H9 (cell line): Measurements from ENCODE around the gene SPRR1A. TPM values are rescaled to one million over a fixed set of nuclear protein-coding genes. Genes with fewer than 3 reads are reported as not detected.

ENCODE experiments used
- DNase-seq: peaks from one replicate; pipeline ENCODE4 v3.0.0-alpha.2; 2017
- H2AFZ ChIP-seq: one replicate; pipeline ENCODE4 v1.6.1; 2013; ENCODE audit warnings: mild to moderate bottlenecking, low read length, control low read depth, moderate library complexity
- H2AK5ac ChIP-seq: 2 replicates; pipeline ENCODE4 v1.6.1; 2013; ENCODE audit warnings: low read length, control low read depth, mixed read lengths; ENCODE audit not compliant: insufficient read length
- H2BK120ac ChIP-seq: one replicate; pipeline ENCODE4 v1.6.1; 2013; ENCODE audit warnings: low read depth, mild to moderate bottlenecking, low read length, control low read depth, inconsistent platforms; ENCODE audit not compliant: poor library complexity, severe bottlenecking
- H2BK12ac ChIP-seq: 2 replicates; pipeline ENCODE4 v1.6.1; 2013; ENCODE audit warnings: low read length, control low read depth, mixed read lengths, low read depth; ENCODE audit not compliant: insufficient read length
- H2BK15ac ChIP-seq: 2 replicates; pipeline ENCODE4 v1.6.1; 2013; ENCODE audit warnings: low read depth, low read length, control low read depth
- H2BK20ac ChIP-seq: one replicate; pipeline ENCODE4 v1.6.1; 2013; ENCODE audit warnings: low read depth, mild to moderate bottlenecking, low read length, control low read depth, inconsistent platforms; ENCODE audit not compliant: poor library complexity, severe bottlenecking
- H2BK5ac ChIP-seq: 2 replicates; pipeline ENCODE4 v1.6.1; 2013; ENCODE audit warnings: low read length, control low read depth, mixed read lengths; ENCODE audit not compliant: insufficient read length
- H3K14ac ChIP-seq: 2 replicates; pipeline ENCODE4 v1.6.1; 2013; ENCODE audit warnings: low read length, control low read depth; ENCODE audit not compliant: insufficient read depth
- H3K18ac ChIP-seq: 2 replicates; pipeline ENCODE4 v1.6.1; 2013; ENCODE audit warnings: low read depth, mild to moderate bottlenecking, mixed read lengths, low read length, control low read depth; ENCODE audit not compliant: insufficient read length
- H3K23ac ChIP-seq: 2 replicates; pipeline ENCODE4 v1.6.1; 2013; ENCODE audit warnings: low read length, control low read depth, mixed read lengths, low read depth; ENCODE audit not compliant: insufficient read length
- H3K23me2 ChIP-seq: 2 replicates; pipeline ENCODE4 v1.6.1; 2013; ENCODE audit warnings: low read depth, mild to moderate bottlenecking, mixed read lengths, low read length, control low read depth; ENCODE audit not compliant: insufficient read length, poor library complexity, severe bottlenecking
- H3K27ac ChIP-seq: 2 replicates; pipeline ENCODE4 v1.5.1; 2013; ENCODE audit warnings: low read length, control low read depth, mixed read lengths, low read depth; ENCODE audit not compliant: insufficient read length
- H3K27me3 ChIP-seq: 2 replicates; pipeline ENCODE4 v1.6.1; 2013; ENCODE audit warnings: low read length, control low read depth, inconsistent platforms; ENCODE audit not compliant: insufficient read depth
- H3K4ac ChIP-seq: 2 replicates; pipeline ENCODE4 v1.6.1; 2013; ENCODE audit warnings: low read depth, mild to moderate bottlenecking, control low read depth, inconsistent platforms, low read length, moderate library complexity
- H3K4me1 ChIP-seq: 2 replicates; pipeline ENCODE4 v1.6.1; 2013; ENCODE audit warnings: low read length, control low read depth, inconsistent platforms; ENCODE audit not compliant: insufficient read depth
- H3K4me2 ChIP-seq: 2 replicates; pipeline ENCODE4 v1.6.1; 2013; ENCODE audit warnings: low read length, control low read depth, mixed read lengths; ENCODE audit not compliant: insufficient read length, insufficient read depth
- H3K56ac ChIP-seq: 2 replicates; pipeline ENCODE4 v1.6.1; 2013; ENCODE audit warnings: low read depth, mild to moderate bottlenecking, mixed read lengths, low read length, control low read depth; ENCODE audit not compliant: insufficient read length
- H3K79me1 ChIP-seq: 2 replicates; pipeline ENCODE4 v1.6.1; 2013; ENCODE audit warnings: low read depth, mild to moderate bottlenecking, moderate library complexity, low read length, control low read depth, inconsistent platforms; ENCODE audit not compliant: insufficient read depth, poor library complexity, severe bottlenecking
- H3K79me2 ChIP-seq: 2 replicates; pipeline ENCODE4 v1.6.1; 2013; ENCODE audit warnings: low read length, control low read depth, inconsistent platforms; ENCODE audit not compliant: insufficient read depth
- H3K9ac ChIP-seq: 2 replicates; pipeline ENCODE4 v1.6.1; 2013; ENCODE audit warnings: low read length, control low read depth, mixed read lengths; ENCODE audit not compliant: insufficient read length; ENCODE audit errors: extremely low read depth
- H3K9me3 ChIP-seq: one replicate; pipeline ENCODE4 v1.6.1; 2013; ENCODE audit warnings: low read depth, low read length, inconsistent platforms; ENCODE audit not compliant: control insufficient read depth
- H3T11ph ChIP-seq: one replicate; pipeline ENCODE4 v1.6.1; 2013; ENCODE audit warnings: mild to moderate bottlenecking, low read length, control low read depth, inconsistent platforms
- H4K20me1 ChIP-seq: one replicate; pipeline ENCODE4 v1.6.1; 2013; ENCODE audit not compliant: control insufficient read depth, insufficient read length, insufficient read depth
- H4K5ac ChIP-seq: 2 replicates; pipeline ENCODE4 v1.6.1; 2013; ENCODE audit warnings: low read depth, mild to moderate bottlenecking, mixed read lengths, low read length, control low read depth; ENCODE audit not compliant: insufficient read length
- H4K8ac ChIP-seq: replicated peaks from 2 replicates; pipeline ENCODE4 v1.6.1; 2013; ENCODE audit warnings: low read length, control low read depth, mixed read lengths, low read depth; ENCODE audit not compliant: insufficient read length
- H4K91ac ChIP-seq: 2 replicates; pipeline ENCODE4 v1.6.1; 2013; ENCODE audit warnings: low read depth, mild to moderate bottlenecking, moderate library complexity, mixed read lengths, low read length, control low read depth; ENCODE audit not compliant: insufficient read length
- H3K27ac Mint-ChIP-seq, 3 experiments: 2 replicates in 2 of 3; 3 replicates in 1 of 3; pipeline ENCODE4 v1.8.0; 2020 to 2021; ENCODE audit warnings: mixed read lengths in 3 of 3, mild to moderate bottlenecking in 1 of 3, moderate library complexity in 1 of 3
- H3K27me3 Mint-ChIP-seq: 2 replicates; pipeline ENCODE4 v1.8.0; 2021; ENCODE audit warnings: low read depth, mild to moderate bottlenecking, moderate library complexity, mixed read lengths
- H3K36me3 Mint-ChIP-seq, 3 experiments: 2 replicates in 2 of 3; 3 replicates in 1 of 3; pipeline ENCODE4 v1.8.0; 2020 to 2021; ENCODE audit warnings: low read depth in 3 of 3, mixed read lengths in 3 of 3; ENCODE audit not compliant: insufficient read depth in 1 of 3
- H3K4me1 Mint-ChIP-seq, 2 experiments: 2 replicates each; pipeline ENCODE4 v1.8.0; 2020; ENCODE audit warnings: mixed read lengths in 2 of 2
- H3K4me3 Mint-ChIP-seq, 2 experiments: 2 replicates in 1 of 2; 3 replicates in 1 of 2; pipeline ENCODE4 v1.8.0; 2020 to 2021; ENCODE audit warnings: mild to moderate bottlenecking in 2 of 2, mixed read lengths in 2 of 2, moderate library complexity in 1 of 2
- H3K9me3 Mint-ChIP-seq, 2 experiments: 2 replicates in 1 of 2; 3 replicates in 1 of 2; pipeline ENCODE4 v1.8.0; 2020; ENCODE audit warnings: mild to moderate bottlenecking in 2 of 2, mixed read lengths in 2 of 2, moderate library complexity in 1 of 2
- WGBS: extraction: QIAGEN DNeasy Blood & Tissue Kit; methylation state at CpG from one replicate; pipeline ENCODE4 v1.1.7; 2013; ENCODE audit warnings: missing lambda C conversion rate, low lambda C conversion rate, mixed read lengths; ENCODE audit not compliant: insufficient read length; ENCODE audit errors: extremely low coverage; 5-methylcytosine and 5-hydroxymethylcytosine counted together
- total RNA-seq: library from RNA; stranded (reverse); gene quantifications from 2 replicates; pipeline ENCODE4 v1.2.1, GENCODE V29; 2021
- TF ChIP-seq, protein P1 (sequence below): fragments of 200-600 bp; sonication (generic); conservative IDR thresholded peaks from 3 replicates; pipeline ENCODE4 v1.8.0; 2021; ENCODE audit warnings: antibody characterized with exemption, mild to moderate bottlenecking

SPRR1A gene
- total RNA-seq, 1 experiment from 2014 or later = not detected

DNA sequence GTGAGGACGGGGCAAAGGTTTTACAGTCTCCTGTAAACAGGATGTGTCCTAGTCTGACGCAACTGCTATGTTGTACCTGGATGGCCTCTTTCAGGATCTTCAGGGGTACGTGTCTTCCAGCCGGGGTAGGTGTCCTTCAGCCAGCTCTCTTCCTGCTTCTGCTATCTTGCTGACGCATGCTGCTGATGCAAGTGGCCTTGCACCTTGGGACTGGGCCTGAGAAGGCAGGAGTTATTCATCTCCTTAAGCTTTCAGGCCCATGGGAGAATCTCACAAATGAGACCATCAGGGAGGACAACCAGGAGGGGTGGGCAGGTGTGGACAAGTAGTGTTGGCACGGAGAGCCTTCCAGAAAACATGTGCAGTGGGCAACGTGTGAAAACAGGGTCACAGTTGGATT, 39.2 kb downstream of the SPRR1A start:
- no peak overlapping the region for H2BK20ac ChIP-seq
- no peak overlapping the region for H4K8ac ChIP-seq
- H3K27ac ChIP-seq = no peak overlapping the region
- H2BK12ac ChIP-seq = no peak overlapping the region
- no peak overlapping the region for H3K23ac ChIP-seq
- H2BK120ac ChIP-seq = no peak overlapping the region
- H2AFZ ChIP-seq = no peak overlapping the region
- no peak overlapping the region for H4K5ac ChIP-seq
- H3K9me3 ChIP-seq = no peaks in the 10 kb centered on the region
- H3K14ac ChIP-seq = no peak overlapping the region
- H3K27ac Mint-ChIP-seq = no peak overlapping the region
- H4K91ac ChIP-seq = no peak overlapping the region
- H3K23me2 ChIP-seq = no peaks in the 10 kb centered on the region
- H3K27me3 ChIP-seq = no peaks in the 10 kb centered on the region
- H2AK5ac ChIP-seq = no peak overlapping the region
- WGBS = no CpG with 5 or more reads among the region's 7 CpGs
- H3K18ac ChIP-seq = no peak overlapping the region
- H3K4me3 Mint-ChIP-seq = no peak overlapping the region
- no peaks in the 10 kb centered on the region for H3K79me1 ChIP-seq
- H3K4ac ChIP-seq = no peak overlapping the region
- no peak overlapping the region for H3T11ph ChIP-seq
- no peak overlapping the region for H2BK5ac ChIP-seq
- H3K36me3 Mint-ChIP-seq = no peaks in the 10 kb centered on the region; a peak in 1 of 7 replicates
- H4K20me1 ChIP-seq = no peaks in the 10 kb centered on the region
- H3K9ac ChIP-seq = no peak overlapping the region
- H3K4me1 ChIP-seq = peaks cover 3% of the 10 kb centered on the region; the same call in 1 of the 2 replicates
- peaks cover 2% of the 10 kb centered on the region; the same call in 1 of the 2 replicates for H3K27me3 Mint-ChIP-seq
- peaks cover 11 to 25% of the 10 kb centered on the region in 2 experiments for H3K4me1 Mint-ChIP-seq
- no peak for DNase-seq
- no peak overlapping the region for H3K4me2 ChIP-seq
- TF ChIP-seq, protein P1, sequence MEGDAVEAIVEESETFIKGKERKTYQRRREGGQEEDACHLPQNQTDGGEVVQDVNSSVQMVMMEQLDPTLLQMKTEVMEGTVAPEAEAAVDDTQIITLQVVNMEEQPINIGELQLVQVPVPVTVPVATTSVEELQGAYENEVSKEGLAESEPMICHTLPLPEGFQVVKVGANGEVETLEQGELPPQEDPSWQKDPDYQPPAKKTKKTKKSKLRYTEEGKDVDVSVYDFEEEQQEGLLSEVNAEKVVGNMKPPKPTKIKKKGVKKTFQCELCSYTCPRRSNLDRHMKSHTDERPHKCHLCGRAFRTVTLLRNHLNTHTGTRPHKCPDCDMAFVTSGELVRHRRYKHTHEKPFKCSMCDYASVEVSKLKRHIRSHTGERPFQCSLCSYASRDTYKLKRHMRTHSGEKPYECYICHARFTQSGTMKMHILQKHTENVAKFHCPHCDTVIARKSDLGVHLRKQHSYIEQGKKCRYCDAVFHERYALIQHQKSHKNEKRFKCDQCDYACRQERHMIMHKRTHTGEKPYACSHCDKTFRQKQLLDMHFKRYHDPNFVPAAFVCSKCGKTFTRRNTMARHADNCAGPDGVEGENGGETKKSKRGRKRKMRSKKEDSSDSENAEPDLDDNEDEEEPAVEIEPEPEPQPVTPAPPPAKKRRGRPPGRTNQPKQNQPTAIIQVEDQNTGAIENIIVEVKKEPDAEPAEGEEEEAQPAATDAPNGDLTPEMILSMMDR = no peak
- no peaks in the 10 kb centered on the region for H3K79me2 ChIP-seq
- no peak overlapping the region for H2BK15ac ChIP-seq
- peaks cover 2 to 5% of the 10 kb centered on the region in 2 experiments; a peak in 4 of 5 replicates for H3K9me3 Mint-ChIP-seq
- no peak overlapping the region for H3K56ac ChIP-seq
